HepG2 (cell line): ENCODE measurements around the gene DOK7. TPM values are rescaled to one million over a fixed set of nuclear protein-coding genes. Genes with fewer than 3 reads are reported as not detected.

Experiments
- ATAC-seq: fragments of 200-7000 bp; cut with Tn5 transposase; 3 replicates; pipeline ENCODE4 v1.9.1; 2020; ENCODE audit warnings: mild to moderate bottlenecking, moderate library complexity
- BruUV-seq: library from RNA; stranded (reverse); fragments of 400-500 nt; replicated peaks from 2 replicates; lab custom pipeline; 2021; lab: Mats Ljungman, UMichigan
- CTCF ChIA-PET: fragments of 300-600 bp; formaldehyde crosslinking; extraction: SDS; loops from one replicate; lab custom pipeline; 2021; ENCODE audit warnings: low total read pairs, inconsistent platforms, low intra/inter-chr PET ratio; lab: Yijun Ruan, JAX
- POLR2A ChIA-PET: fragments of 350-600 bp; sonication (Branson Sonifier 250); formaldehyde crosslinking; loops from one replicate; lab custom pipeline; 2020; ENCODE audit warnings: antibody characterized with exemption, inconsistent platforms; lab: Yijun Ruan, JAX
- DNase-seq: peaks from one replicate; pipeline ENCODE4 v3.0.0-alpha.2; 2015; ENCODE audit warnings: low spot score
- FAIRE-seq: peaks from 3 replicates; lab custom pipeline; 2011; peaks lifted over from hg19 to GRCh38; lab: Jason Lieb, UNC
- H2AFZ ChIP-seq: one replicate; pipeline ENCODE4 v1.6.1; 2011; ENCODE audit warnings: low read length, inconsistent platforms
- H3K27ac ChIP-seq: fragments of 300-600 bp; 3 replicates; pipeline ENCODE4 v1.8.0; 2011; ENCODE audit warnings: mixed run types, mild to moderate bottlenecking, mixed read lengths, low read length, inconsistent platforms; ENCODE audit not compliant: insufficient read depth; ENCODE audit errors: extremely low read length
- H3K27me3 ChIP-seq, 2 experiments: fragments of 200-600 bp in 1 of 2; 2 replicates in 1 of 2; 3 replicates in 1 of 2; pipeline versions ENCODE4 v1.6.0 to v1.8.0; 2011; ENCODE audit warnings: low read length in 2 of 2, mild to moderate bottlenecking in 2 of 2, moderate library complexity in 2 of 2, inconsistent platforms in 1 of 2; ENCODE audit not compliant: insufficient read depth in 2 of 2, control insufficient read depth in 1 of 2
- H3K36me3 ChIP-seq, 2 experiments: fragments of 200-600 bp in 1 of 2; replicated peaks in 1 of 2; 2 replicates in 1 of 2; 3 replicates in 1 of 2; pipeline versions ENCODE4 v1.5.1 to v1.8.0; 2011; ENCODE audit warnings: low read length in 2 of 2, inconsistent platforms in 1 of 2; ENCODE audit not compliant: insufficient read depth in 2 of 2, control insufficient read depth in 1 of 2
- H3K4me1 ChIP-seq: 2 replicates; pipeline ENCODE4 v1.5.1; 2012; ENCODE audit warnings: low read length, inconsistent platforms; ENCODE audit not compliant: insufficient read depth
- H3K4me2 ChIP-seq: 2 replicates; pipeline ENCODE4 v1.6.0; 2011; ENCODE audit warnings: low read depth, low read length, inconsistent platforms
- H3K4me3 ChIP-seq, 3 experiments: fragments of 200-600 bp in 1 of 3; sonication (generic), shearing (Covaris generic) in 1 of 3; replicated peaks in 1 of 3; 2 replicates each; pipeline ENCODE4 v1.5.1; 2011 to 2016; ENCODE audit warnings: low read length in 3 of 3, inconsistent platforms in 2 of 3, low read depth in 2 of 3, mild to moderate bottlenecking in 2 of 3, control low read depth in 1 of 3, mixed read lengths in 1 of 3; ENCODE audit not compliant: insufficient read depth in 1 of 3
- H3K79me2 ChIP-seq: one replicate; pipeline ENCODE4 v1.6.1; 2011; ENCODE audit warnings: low read length, inconsistent platforms; ENCODE audit not compliant: insufficient read depth
- H3K9ac ChIP-seq: 2 replicates; pipeline ENCODE4 v1.6.0; 2011; ENCODE audit warnings: mild to moderate bottlenecking, low read depth, low read length, inconsistent platforms; ENCODE audit not compliant: insufficient read depth
- H3K9me3 ChIP-seq: 2 replicates; pipeline ENCODE4 v1.5.1; 2012; ENCODE audit warnings: mild to moderate bottlenecking, low read length
- H4K20me1 ChIP-seq: 2 replicates; pipeline ENCODE4 v1.6.0; 2011; ENCODE audit warnings: inconsistent platforms, mild to moderate bottlenecking, low read length, moderate library complexity; ENCODE audit not compliant: insufficient read depth
- AGO1 ChIP-seq: fragments of 200-400 bp; formaldehyde crosslinking; IDR thresholded peaks from 2 replicates; pipeline ENCODE4 v1.6.1; 2017; ENCODE audit warnings: mild to moderate bottlenecking, low read depth, low read length, moderate library complexity; ENCODE audit not compliant: poor library complexity, severe bottlenecking
- AGO2 ChIP-seq: fragments of 200-400 bp; formaldehyde crosslinking; optimal IDR thresholded peaks from 2 replicates; pipeline ENCODE3; 2017; ENCODE audit warnings: mild to moderate bottlenecking, low read depth, low read length, moderate library complexity
- AKAP8 ChIP-seq: sonication (generic); formaldehyde crosslinking; IDR thresholded peaks from 2 replicates; pipeline ENCODE4 v1.5.1; 2020; ENCODE audit warnings: mild to moderate bottlenecking, missing genetic modification reagents
- GPN1 ChIP-seq: sonication (generic); formaldehyde crosslinking; IDR thresholded peaks from 2 replicates; pipeline ENCODE4 v1.5.1; 2020; ENCODE audit warnings: missing genetic modification reagents, borderline replicate concordance
- KDM2A ChIP-seq: sonication (generic); formaldehyde crosslinking; IDR thresholded peaks from 2 replicates; pipeline ENCODE4 v1.4.0; 2020; ENCODE audit warnings: low read depth, missing genetic modification reagents, borderline replicate concordance
- RFX3 ChIP-seq: IDR thresholded peaks from 2 replicates; pipeline ENCODE4 v1.6.1; 2016; ENCODE audit warnings: missing biosample characterization, missing genetic modification reagents
- TAF1 ChIP-seq: sonication (generic); formaldehyde crosslinking; IDR thresholded peaks from 2 replicates; pipeline ENCODE4 v1.4.0; 2020; ENCODE audit warnings: missing genetic modification reagents
- TMF1 ChIP-seq: sonication (generic); formaldehyde crosslinking; IDR thresholded peaks from 2 replicates; pipeline ENCODE4 v1.8.1; 2022; ENCODE audit warnings: low read depth, missing genetic modification reagents
- ZNF263 ChIP-seq: sonication (generic); formaldehyde crosslinking; IDR thresholded peaks from 2 replicates; pipeline ENCODE4 v1.4.0; 2020; ENCODE audit warnings: missing genetic modification reagents
- WGBS: methylation state at CpG from one replicate; pipeline ENCODE4 v1.1.6; 2017; ENCODE audit warnings: low lambda C conversion rate; 5-methylcytosine and 5-hydroxymethylcytosine counted together
- in situ Hi-C: cut with HindIII; loops from 2 replicates; pipeline ENCODE4 v1.10.0; 2017; ENCODE audit warnings: low pct_unique_long_range_greater_than_20kb; ENCODE audit not compliant: extremely low pct_ligation_motif_present
- intact Hi-C: fragments of 100-400 bp; cut with micrococcal nuclease; formaldehyde crosslinking; loops from one replicate; pipeline ENCODE4 v1.10.0; 2022; ENCODE audit not compliant: unreplicated experiment
- polyA plus RNA-seq, 8 experiments: library from polyadenylated mRNA; depleted of rRNA in 3 of 8; stranded (reverse) in 7 of 8; unstranded in 1 of 8; fragments of >200 nt; fragmentation: Illumina TruSeq in 4 of 8; extraction: Trizol in 4 of 8; gene quantifications; 2 replicates each; pipeline versions ENCODE4 v1.2.1 to v1.2.3, GENCODE V29; 2011 to 2016; ENCODE audit warnings: low read depth in 4 of 8, missing spikeins in 1 of 8, mixed read lengths in 1 of 8; ENCODE audit not compliant: insufficient read depth in 1 of 8
- total RNA-seq, 5 experiments: library from RNA; depleted of rRNA; stranded (reverse); fragments of >200 nt; fragmentation: Illumina TruSeq; extraction: Trizol; gene quantifications; 2 replicates each; pipeline ENCODE4 v1.2.3, GENCODE V29; 2016; ENCODE audit warnings: low read depth in 1 of 5

The DOK7 gene
- total and polyA plus RNA-seq, 2 of the 13 experiments (the other 11 are each of a cell fraction or from before 2014, with no cell fraction given) = 0.03 to 0.07 TPM

- FAIRE-seq = no peak
- Histone ChIP-seq H3K9ac (no peak overlapping the region), H3K4me1 (peaks cover 24% of the 10 kb centered on the region), H3K36me3 (no peaks in the 10 kb centered on the region), H3K27ac (no peak overlapping the region), H3K4me2 (no peak overlapping the region), H3K9me3 (no peaks in the 10 kb centered on the region), H3K79me2 (no peaks in the 10 kb centered on the region), H4K20me1 (no peaks in the 10 kb centered on the region), H3K4me3 (no peak overlapping the region), H2AFZ (no peak overlapping the region), H3K27me3 (no peaks in the 10 kb centered on the region)
- CTCF ChIA-PET = no interaction called here
- DNase-seq = no peak
- 69% methylated on average over 4 of the region's 4 CpGs for WGBS
- intact Hi-C loops = no loop called here
- POLR2A ChIA-PET = no interaction called here
- no TSS peak for BruUV-seq
- in situ Hi-C loops = no loop called here
- no peak for TF ChIP-seq TMF1 (CRISPR knock-in tag)
- 0 out of 2 replicates have a peak, but pooled peaks have one; percentile 14 for TF ChIP-seq ZNF263
- ATAC-seq = no peak
Observed at GRCh38 chr4:3435686-3435956, 27.5 kb upstream of the DOK7 start.

- H3K4me3 ChIP-seq = no peak overlapping the region
- H4K20me1 ChIP-seq = no peaks in the 10 kb centered on the region
- ChIA-PET CTCF (no interaction called here), POLR2A (no interaction called here)
- H3K36me3 ChIP-seq = no peaks in the 10 kb centered on the region; a peak in 1 of 5 replicates
- FAIRE-seq (no peak), ATAC-seq (no peak), DNase-seq (no peak)
- no peaks in the 10 kb centered on the region for H3K9me3 ChIP-seq
- BruUV-seq = no TSS peak
- H3K27me3 ChIP-seq = no peaks in the 10 kb centered on the region
- no peak overlapping the region for H2AFZ ChIP-seq
- no peak overlapping the region for H3K4me2 ChIP-seq
- in situ Hi-C loops = no loop called here
- H3K9ac ChIP-seq = no peak overlapping the region
- intact Hi-C loops = no loop called here
- no peak for TF ChIP-seq GPN1 (CRISPR knock-in tag)
- no peak for TF ChIP-seq KDM2A (CRISPR knock-in tag)
- 0 out of 2 replicates have a peak, but pooled peaks have one; percentile 5 for TF ChIP-seq TAF1
- peak; percentile 85 for TF ChIP-seq AGO1
- no peak for TF ChIP-seq RFX3 (CRISPR knock-in tag)
- TF ChIP-seq AKAP8 (CRISPR knock-in tag) = 0 out of 2 replicates have a peak, but pooled peaks have one; percentile 36
- TF ChIP-seq AGO2 = peak; percentile 77
- peaks cover 30% of the 10 kb centered on the region for H3K4me1 ChIP-seq
- H3K79me2 ChIP-seq = no peaks in the 10 kb centered on the region
- no peak overlapping the region for H3K27ac ChIP-seq
- WGBS = 74% methylated on average over 4 of the region's 22 CpGs
Observed at GRCh38 chr4:3436048-3436797, 26.9 kb upstream of the DOK7 start.
